ENCODE data around the gene PLOD2. TPM values are rescaled to one million over a fixed set of nuclear protein-coding genes. Genes with fewer than 3 reads are reported as not detected.

PLOD2 gene
- total RNA-seq, 1 donor from 2014 or later, result 45.6 TPM

DNA sequence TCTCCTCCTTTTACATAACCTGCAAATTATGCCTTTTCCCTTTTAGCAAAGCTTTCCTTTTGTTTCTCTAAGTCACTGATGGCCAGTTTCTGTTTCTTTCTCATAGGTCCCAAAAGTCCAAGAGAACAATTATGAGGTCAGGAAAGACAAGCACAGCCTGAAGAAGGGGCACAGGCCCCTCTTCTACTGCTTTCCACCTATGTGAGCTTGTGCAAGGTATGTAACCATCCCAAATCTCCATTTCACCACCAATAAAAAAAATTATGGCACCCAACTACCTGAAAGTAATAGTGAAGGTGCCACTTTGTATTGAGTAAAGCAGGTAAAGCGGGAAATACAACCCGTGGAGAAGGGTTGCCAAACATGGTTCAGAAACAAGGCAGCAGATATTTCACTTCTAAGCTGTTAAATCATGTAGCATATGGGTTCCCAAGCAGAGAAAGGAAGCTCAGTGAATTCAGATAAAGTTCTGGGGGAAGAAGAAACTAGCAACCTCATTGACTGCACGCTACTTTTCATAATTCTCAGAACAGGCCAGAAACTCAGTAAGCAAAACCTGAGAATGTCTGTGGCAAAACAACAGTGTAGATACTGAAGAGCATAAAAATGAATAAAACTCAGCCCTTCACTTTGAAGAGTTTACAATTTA is 4.2 kb downstream of the PLOD2 start:
- H3K4me1 Mint-ChIP-seq (ENCODE audit: low read depth, unreplicated experiment), result peaks cover 40% of the 10 kb centered on the region
- H3K9me3 Mint-ChIP-seq (ENCODE audit: unreplicated experiment), result peaks cover 9% of the 10 kb centered on the region
- H3K27me3 Mint-ChIP-seq (ENCODE audit: unreplicated experiment), result no peaks in the 10 kb centered on the region
- TF ChIP-seq, protein P1, sequence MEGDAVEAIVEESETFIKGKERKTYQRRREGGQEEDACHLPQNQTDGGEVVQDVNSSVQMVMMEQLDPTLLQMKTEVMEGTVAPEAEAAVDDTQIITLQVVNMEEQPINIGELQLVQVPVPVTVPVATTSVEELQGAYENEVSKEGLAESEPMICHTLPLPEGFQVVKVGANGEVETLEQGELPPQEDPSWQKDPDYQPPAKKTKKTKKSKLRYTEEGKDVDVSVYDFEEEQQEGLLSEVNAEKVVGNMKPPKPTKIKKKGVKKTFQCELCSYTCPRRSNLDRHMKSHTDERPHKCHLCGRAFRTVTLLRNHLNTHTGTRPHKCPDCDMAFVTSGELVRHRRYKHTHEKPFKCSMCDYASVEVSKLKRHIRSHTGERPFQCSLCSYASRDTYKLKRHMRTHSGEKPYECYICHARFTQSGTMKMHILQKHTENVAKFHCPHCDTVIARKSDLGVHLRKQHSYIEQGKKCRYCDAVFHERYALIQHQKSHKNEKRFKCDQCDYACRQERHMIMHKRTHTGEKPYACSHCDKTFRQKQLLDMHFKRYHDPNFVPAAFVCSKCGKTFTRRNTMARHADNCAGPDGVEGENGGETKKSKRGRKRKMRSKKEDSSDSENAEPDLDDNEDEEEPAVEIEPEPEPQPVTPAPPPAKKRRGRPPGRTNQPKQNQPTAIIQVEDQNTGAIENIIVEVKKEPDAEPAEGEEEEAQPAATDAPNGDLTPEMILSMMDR (IDR thresholded peaks at IDR 0.05; ENCODE audit: partially characterized antibody, unreplicated experiment), result no peak
- DNase-seq, result no peak
- H3K4me3 Mint-ChIP-seq (ENCODE audit: unreplicated experiment), result peak overlapping the region; percentile 71
- peak overlapping the region; percentile 45 for H3K27ac Mint-ChIP-seq (ENCODE audit: unreplicated experiment)
- H3K36me3 Mint-ChIP-seq (ENCODE audit: unreplicated experiment), result no peaks in the 10 kb centered on the region

DNA sequence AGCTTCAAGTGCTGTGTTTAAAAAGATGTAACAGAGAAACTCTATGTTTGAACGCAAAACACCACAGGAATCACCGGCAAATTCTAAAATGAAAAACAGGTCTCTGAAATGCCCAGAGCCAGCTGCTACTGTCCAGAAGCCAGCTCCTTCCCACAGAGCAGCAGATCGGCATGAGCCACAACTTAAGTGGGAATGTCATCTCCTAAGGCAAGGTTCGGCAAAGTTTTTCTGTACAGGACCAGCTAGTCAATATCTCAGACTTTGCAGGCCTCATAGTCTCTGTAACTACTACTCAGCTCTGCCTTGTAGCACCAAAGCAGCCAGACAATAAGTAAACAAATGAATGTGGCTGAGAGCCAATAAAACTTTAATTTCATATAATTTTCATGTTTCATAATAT is 4.9 kb downstream of the PLOD2 start:
- Mint-ChIP-seq H3K36me3 (ENCODE audit: unreplicated experiment) (no peaks in the 10 kb centered on the region), H3K4me1 (ENCODE audit: low read depth, unreplicated experiment) (peaks cover 37% of the 10 kb centered on the region), H3K9me3 (ENCODE audit: unreplicated experiment) (peaks cover 6% of the 10 kb centered on the region), H3K27me3 (ENCODE audit: unreplicated experiment) (no peaks in the 10 kb centered on the region), H3K27ac (ENCODE audit: unreplicated experiment) (peak overlapping the region; percentile 66), H3K4me3 (ENCODE audit: unreplicated experiment) (peak overlapping the region; percentile 39)
- TF ChIP-seq, protein P1 (IDR thresholded peaks at IDR 0.05; ENCODE audit: partially characterized antibody, unreplicated experiment), result no peak
- DNase-seq, result no peak

DNA sequence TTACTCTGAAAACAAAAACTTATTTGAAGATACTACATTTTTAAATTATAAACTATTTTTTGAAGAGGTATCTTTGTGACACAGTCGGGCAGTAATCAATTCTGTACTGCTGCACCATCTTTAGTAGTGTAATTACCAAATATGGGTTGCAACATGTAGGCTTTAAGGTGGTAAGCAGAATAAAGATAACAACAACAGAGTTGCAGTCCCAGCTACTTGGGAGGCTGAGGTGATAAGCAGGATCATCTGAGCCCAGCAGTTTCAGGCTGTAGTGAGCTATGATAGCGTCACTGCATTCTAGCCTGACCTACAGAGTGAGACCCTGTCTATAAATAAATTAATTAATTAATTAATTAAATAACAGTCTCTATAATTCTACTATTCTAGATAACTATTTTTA is 6.0 kb downstream of the PLOD2 start:
- Mint-ChIP-seq H3K36me3 (ENCODE audit: unreplicated experiment) (no peaks in the 10 kb centered on the region), H3K4me3 (ENCODE audit: unreplicated experiment) (no peak overlapping the region), H3K27ac (ENCODE audit: unreplicated experiment) (no peak overlapping the region), H3K27me3 (ENCODE audit: unreplicated experiment) (no peaks in the 10 kb centered on the region), H3K4me1 (ENCODE audit: low read depth, unreplicated experiment) (peaks cover 37% of the 10 kb centered on the region), H3K9me3 (ENCODE audit: unreplicated experiment) (peaks cover 3% of the 10 kb centered on the region)
- no peak for DNase-seq
- TF ChIP-seq, protein P1 (IDR thresholded peaks at IDR 0.05; ENCODE audit: partially characterized antibody, unreplicated experiment), result no peak

DNA sequence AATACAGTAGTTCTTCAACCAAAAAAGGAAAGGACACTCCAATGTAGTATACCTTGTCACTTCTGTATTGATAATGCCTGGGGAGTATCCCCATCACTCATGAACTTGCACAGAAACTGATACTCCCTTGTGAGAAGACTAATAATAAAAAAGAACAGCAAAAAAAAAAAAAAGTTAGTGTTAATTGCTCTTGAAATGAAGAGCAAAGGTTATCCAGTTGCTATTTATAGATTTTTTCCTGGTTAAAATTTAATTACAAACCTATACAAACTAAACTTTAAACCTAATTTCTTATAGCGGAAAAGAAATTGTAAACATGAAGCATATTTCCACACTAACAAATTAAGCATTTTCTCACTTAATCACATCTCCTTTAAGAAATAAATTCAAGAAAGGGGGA is 6.7 kb downstream of the PLOD2 start:
- Mint-ChIP-seq H3K27me3 (ENCODE audit: unreplicated experiment) (no peaks in the 10 kb centered on the region), H3K9me3 (ENCODE audit: unreplicated experiment) (peaks cover 3% of the 10 kb centered on the region), H3K27ac (ENCODE audit: unreplicated experiment) (no peak overlapping the region), H3K36me3 (ENCODE audit: unreplicated experiment) (no peaks in the 10 kb centered on the region), H3K4me3 (ENCODE audit: unreplicated experiment) (no peak overlapping the region), H3K4me1 (ENCODE audit: low read depth, unreplicated experiment) (peaks cover 40% of the 10 kb centered on the region)
- TF ChIP-seq, protein P1 (IDR thresholded peaks at IDR 0.05; ENCODE audit: partially characterized antibody, unreplicated experiment), result no peak
- no peak for DNase-seq

DNA sequence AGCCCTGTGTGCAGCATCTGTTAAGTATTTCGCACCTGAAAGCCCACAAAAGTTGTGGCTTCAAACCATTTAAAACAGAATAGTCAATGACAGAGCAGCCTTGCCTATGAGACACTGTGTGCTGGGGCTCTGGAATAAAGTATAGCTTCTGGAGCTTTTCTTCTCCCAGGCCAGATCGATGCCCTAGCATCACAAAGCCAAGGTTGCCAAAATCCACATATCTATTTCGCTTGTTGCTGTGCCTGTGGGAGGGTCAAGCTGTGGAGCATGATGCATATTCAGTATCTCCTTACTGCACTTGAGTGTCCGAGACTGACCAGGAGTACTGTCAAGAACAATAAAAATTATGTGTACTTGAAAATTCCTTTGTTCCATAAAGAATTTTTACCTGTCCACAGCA is 7.6 kb downstream of the PLOD2 start:
- no peaks in the 10 kb centered on the region for H3K27me3 Mint-ChIP-seq (ENCODE audit: unreplicated experiment)
- H3K36me3 Mint-ChIP-seq (ENCODE audit: unreplicated experiment), result no peaks in the 10 kb centered on the region
- no peak for DNase-seq
- H3K4me3 Mint-ChIP-seq (ENCODE audit: unreplicated experiment), result no peak overlapping the region
- no peak overlapping the region for H3K27ac Mint-ChIP-seq (ENCODE audit: unreplicated experiment)
- peaks cover 3% of the 10 kb centered on the region for H3K9me3 Mint-ChIP-seq (ENCODE audit: unreplicated experiment)
- TF ChIP-seq, protein P1 (IDR thresholded peaks at IDR 0.05; ENCODE audit: partially characterized antibody, unreplicated experiment), result no peak
- H3K4me1 Mint-ChIP-seq (ENCODE audit: low read depth, unreplicated experiment), result peaks cover 46% of the 10 kb centered on the region
